AG04449 (cell line): ENCODE results near the gene PRELID1.

ENCODE experiments used
- CTCF ChIA-PET: fragments of 350-600 bp; formaldehyde crosslinking; extraction: SDS; loops from one replicate; lab custom pipeline; 2021; ENCODE audit warnings: antibody characterized with exemption; lab: Yijun Ruan, JAX
- POLR2A ChIA-PET: fragments of 400-600, 350-600 bp; formaldehyde crosslinking; extraction: SDS; loops from one replicate; lab custom pipeline; 2020; ENCODE audit warnings: antibody characterized with exemption, inconsistent platforms; lab: Yijun Ruan, JAX
- DNase-seq: peaks from one replicate; pipeline ENCODE4 v3.0.0-alpha.2; 2010; ENCODE audit warnings: low read depth, low spot score
- H3K4me3 ChIP-seq: 2 replicates; pipeline ENCODE4 v1.5.1; 2011; ENCODE audit warnings: low read depth, mild to moderate bottlenecking, control low read depth, low read length
- TF ChIP-seq, protein P1 (sequence below): IDR thresholded peaks from one replicate; pipeline ENCODE4 v1.5.1; 2011; ENCODE audit warnings: mild to moderate bottlenecking, moderate library complexity, low read length, control low read depth, inconsistent platforms; ENCODE audit not compliant: insufficient read depth; ENCODE audit errors: missing control alignments

PRELID1 gene

DNA sequence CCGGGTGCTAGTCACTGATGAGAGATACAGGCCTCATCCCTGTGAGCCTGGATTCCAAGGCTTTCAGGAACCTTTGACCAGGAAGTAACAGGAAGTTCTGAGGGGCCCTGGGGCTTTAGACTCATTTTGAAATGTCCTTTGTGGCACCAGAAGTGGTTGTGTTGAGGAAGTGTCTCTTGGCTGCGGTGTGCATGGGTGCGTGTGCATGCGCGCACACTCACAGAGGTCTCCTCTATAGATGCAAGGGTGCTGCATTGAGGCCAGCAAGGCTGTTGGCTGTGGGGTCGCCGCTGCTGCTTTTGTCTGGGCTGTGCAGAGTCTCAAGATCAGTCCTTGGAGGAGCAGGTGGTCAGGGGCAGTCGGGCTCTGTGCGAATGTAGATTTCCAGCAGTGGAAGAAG is 7.7 kb upstream of the PRELID1 start:
- TF ChIP-seq, protein P1, sequence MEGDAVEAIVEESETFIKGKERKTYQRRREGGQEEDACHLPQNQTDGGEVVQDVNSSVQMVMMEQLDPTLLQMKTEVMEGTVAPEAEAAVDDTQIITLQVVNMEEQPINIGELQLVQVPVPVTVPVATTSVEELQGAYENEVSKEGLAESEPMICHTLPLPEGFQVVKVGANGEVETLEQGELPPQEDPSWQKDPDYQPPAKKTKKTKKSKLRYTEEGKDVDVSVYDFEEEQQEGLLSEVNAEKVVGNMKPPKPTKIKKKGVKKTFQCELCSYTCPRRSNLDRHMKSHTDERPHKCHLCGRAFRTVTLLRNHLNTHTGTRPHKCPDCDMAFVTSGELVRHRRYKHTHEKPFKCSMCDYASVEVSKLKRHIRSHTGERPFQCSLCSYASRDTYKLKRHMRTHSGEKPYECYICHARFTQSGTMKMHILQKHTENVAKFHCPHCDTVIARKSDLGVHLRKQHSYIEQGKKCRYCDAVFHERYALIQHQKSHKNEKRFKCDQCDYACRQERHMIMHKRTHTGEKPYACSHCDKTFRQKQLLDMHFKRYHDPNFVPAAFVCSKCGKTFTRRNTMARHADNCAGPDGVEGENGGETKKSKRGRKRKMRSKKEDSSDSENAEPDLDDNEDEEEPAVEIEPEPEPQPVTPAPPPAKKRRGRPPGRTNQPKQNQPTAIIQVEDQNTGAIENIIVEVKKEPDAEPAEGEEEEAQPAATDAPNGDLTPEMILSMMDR = no peak
- ChIA-PET POLR2A (interaction anchor here (0.6 kb wide), 1 partner anchor 132 kb away, joined by 3 read pairs; no protein-coding TSS in a partner anchor), CTCF (interaction anchor here (0.5 to 9.6 kb wide), 3 partner anchors 14 to 363 kb away, joined by 3 to 112 read pairs (median 39); no protein-coding TSS in a partner anchor)
- H3K4me3 ChIP-seq = no peak overlapping the region
- no peak for DNase-seq

DNA sequence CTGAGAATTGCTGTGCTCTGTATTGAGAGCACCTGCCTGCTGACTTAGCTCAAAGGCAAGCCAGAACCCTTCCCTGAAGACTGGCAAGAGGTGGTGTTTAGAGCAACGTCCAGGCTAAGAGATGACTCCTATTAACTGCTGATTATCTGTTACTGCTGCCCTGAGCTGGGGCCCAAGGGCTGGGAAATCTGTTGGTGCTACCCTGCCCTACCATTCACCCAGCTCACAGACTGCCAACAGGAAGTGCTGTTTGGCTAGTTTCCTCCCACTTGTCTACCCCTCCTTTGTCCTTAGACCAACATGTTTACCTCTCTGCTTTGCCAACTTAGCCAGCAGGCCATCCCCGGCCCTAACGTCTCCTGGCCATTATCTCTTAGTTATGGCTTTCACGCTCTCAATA is 7.0 kb upstream of the PRELID1 start:
- no peak for DNase-seq
- TF ChIP-seq, protein P1 = no peak
- ChIA-PET POLR2A (interaction anchor here (0.6 kb wide), 1 partner anchor 132 kb away, joined by 3 read pairs; no protein-coding TSS in a partner anchor), CTCF (interaction anchor here (1.5 to 9.6 kb wide), 3 partner anchors 13 to 186 kb away, joined by 5 to 112 read pairs (median 39); no protein-coding TSS in a partner anchor)
- no peak overlapping the region for H3K4me3 ChIP-seq

DNA sequence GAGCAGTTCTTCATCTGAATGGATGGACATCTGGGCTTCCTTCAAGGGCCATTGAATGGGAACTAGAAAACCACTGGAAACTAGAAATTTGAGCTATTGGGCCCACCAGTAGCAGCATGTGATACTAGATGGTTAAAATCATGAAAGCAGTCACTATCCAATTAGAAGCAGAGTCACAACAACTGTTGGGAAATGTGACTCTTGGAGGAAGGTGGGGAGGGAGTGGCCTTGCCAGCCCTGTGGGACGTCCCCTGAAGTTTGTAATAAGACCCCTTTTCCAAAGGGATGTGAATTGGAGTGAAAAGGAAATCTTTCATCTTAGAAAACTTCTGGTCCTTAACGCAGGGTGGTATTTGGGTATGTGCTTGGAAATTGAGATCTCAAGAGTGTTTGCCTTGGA is 5.7 kb upstream of the PRELID1 start:
- no peak overlapping the region for H3K4me3 ChIP-seq
- TF ChIP-seq, protein P1 = no peak
- DNase-seq = no peak
- POLR2A ChIA-PET = no interaction called here
- CTCF ChIA-PET = interaction anchor here (0.6 to 9.6 kb wide), 6 partner anchors 12 to 637 kb away, joined by 3 to 112 read pairs (median 4); no protein-coding TSS in a partner anchor

DNA sequence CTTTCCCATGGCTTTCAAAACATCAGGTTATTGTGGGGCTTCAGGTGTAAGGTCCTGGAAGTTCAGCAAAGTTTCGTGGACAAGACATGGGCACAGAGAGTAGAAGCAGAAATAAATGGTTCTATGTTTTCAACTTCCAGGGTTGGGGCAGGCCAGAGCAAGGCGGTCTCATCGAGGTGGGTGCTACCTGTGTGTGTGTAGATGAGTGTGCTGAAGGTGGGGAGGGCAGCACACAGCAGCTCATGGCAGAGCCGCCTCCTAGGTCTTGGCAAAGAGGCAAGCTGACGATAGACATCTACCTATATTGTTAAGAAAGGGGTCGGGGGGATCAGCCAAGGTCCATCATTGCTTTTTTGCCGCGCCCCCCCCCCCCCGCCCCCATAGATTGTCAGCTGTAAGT is 3.9 kb upstream of the PRELID1 start:
- ChIA-PET CTCF (interaction anchor here (4.8 to 9.6 kb wide), 2 partner anchors 10 to 186 kb away, joined by 39 to 112 read pairs; no protein-coding TSS in a partner anchor), POLR2A (no interaction called here)
- TF ChIP-seq, protein P1 = no peak
- DNase-seq = no peak
- H3K4me3 ChIP-seq = no peak overlapping the region

DNA sequence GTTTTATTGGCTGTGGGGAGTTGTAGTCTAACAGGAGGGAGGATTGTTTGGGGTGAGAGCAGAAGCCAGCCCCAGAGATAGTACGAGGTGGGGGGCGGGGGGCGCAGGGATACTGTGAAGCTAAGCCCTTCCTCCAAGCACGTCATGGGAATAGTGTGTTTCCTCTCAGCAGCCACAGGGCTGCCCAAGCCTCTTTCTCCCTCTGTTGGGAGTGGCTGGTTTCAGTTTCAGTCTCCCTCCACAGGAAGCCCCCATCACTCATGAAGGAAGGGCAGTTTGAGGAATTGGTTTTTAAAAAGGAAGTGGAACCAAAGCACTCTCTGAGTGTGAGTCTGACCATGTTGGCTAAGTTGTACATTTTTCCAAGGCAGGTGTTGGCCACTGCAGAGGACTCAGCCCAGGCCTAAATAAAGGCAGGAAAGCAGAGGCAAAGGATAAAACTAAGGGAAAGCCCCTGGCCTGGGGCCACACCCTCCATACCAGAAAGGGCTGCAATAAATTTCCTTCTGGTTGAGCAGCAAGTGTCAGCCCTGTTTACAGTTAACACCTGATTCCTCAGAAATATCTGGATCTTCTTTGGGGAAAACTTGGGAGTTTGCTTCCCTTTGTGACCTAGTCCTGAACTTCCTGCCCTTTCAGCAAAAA is 3.2 kb upstream of the PRELID1 start:
- TF ChIP-seq, protein P1 = peak; percentile 23
- no peak for DNase-seq
- ChIA-PET CTCF (interaction anchor here (0.7 to 9.6 kb wide), 7 partner anchors 9 to 190 kb away, joined by 3 to 112 read pairs (median 6); no protein-coding TSS in a partner anchor), POLR2A (no interaction called here)
- H3K4me3 ChIP-seq = no peak overlapping the region

DNA sequence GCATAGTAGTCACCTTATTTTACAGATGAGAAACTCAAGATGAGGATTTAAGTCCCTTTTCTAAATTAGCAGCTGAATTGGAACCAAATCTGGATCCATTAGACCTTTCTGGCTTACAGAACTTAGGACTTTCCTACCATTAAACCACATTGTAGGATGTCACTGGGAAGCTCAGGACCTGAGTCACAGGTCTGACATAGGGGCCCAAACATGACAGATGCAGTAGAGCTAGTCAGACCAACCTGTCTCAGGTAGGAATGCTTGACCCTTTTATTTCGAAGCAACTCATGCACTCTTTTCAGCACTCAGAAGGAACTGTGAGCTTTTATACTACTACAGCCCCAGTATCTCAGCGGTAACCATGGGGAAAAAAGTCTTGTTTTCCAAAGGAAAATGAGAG is 2.6 kb upstream of the PRELID1 start:
- TF ChIP-seq, protein P1 = no peak
- POLR2A ChIA-PET = no interaction called here
- no peak overlapping the region for H3K4me3 ChIP-seq
- no peak for DNase-seq
- CTCF ChIA-PET = interaction anchor here (0.8 to 9.6 kb wide), 8 partner anchors 9 to 200 kb away, joined by 3 to 112 read pairs (median 6); partner anchors contain the start of gene MXD3
